ENCODE measurements around the gene LCLAT1. TPM values are rescaled to one million over a fixed set of nuclear protein-coding genes. Genes with fewer than 3 reads are reported as not detected.

LCLAT1 gene
- total RNA-seq, 1 donor from 2014 or later = 27.7 TPM

GRCh38 chr2:30516166-30516565, 69.1 kb downstream of the LCLAT1 start:
- Mint-ChIP-seq H3K4me3 (no peak overlapping the region), H3K9me3 (peaks cover 12% of the 10 kb centered on the region), H3K27ac (ENCODE audit: unreplicated experiment) (peak overlapping the region; percentile 47), H3K4me1 (peaks cover 23% of the 10 kb centered on the region), H3K27me3 (ENCODE audit: low read depth) (no peaks in the 10 kb centered on the region), H3K36me3 (ENCODE audit: low read depth) (peaks cover 22% of the 10 kb centered on the region)
- TF ChIP-seq CTCF (conservative IDR thresholded peaks at IDR 0.05) = no peak
- DNase-seq (ENCODE audit: low read depth, low spot score) = no peak

- Mint-ChIP-seq H3K36me3 (ENCODE audit: low read depth) (peaks cover 27% of the 10 kb centered on the region), H3K4me3 (no peak overlapping the region), H3K9me3 (peaks cover 16% of the 10 kb centered on the region), H3K27ac (ENCODE audit: unreplicated experiment) (no peak overlapping the region), H3K4me1 (no peaks in the 10 kb centered on the region), H3K27me3 (ENCODE audit: low read depth) (no peaks in the 10 kb centered on the region)
- no peak for DNase-seq (ENCODE audit: low read depth, low spot score)
- no peak for TF ChIP-seq CTCF (conservative IDR thresholded peaks at IDR 0.05)
Measured at GRCh38 chr2:30519796-30520195, 72.8 kb downstream of the LCLAT1 start.

GRCh38 chr2:30522421-30522820, 75.4 kb downstream of the LCLAT1 start:
- Mint-ChIP-seq H3K27ac (ENCODE audit: unreplicated experiment) (no peak overlapping the region), H3K36me3 (ENCODE audit: low read depth) (peaks cover 34% of the 10 kb centered on the region), H3K9me3 (peaks cover 16% of the 10 kb centered on the region), H3K27me3 (ENCODE audit: low read depth) (no peaks in the 10 kb centered on the region), H3K4me3 (no peak overlapping the region), H3K4me1 (no peaks in the 10 kb centered on the region)
- DNase-seq (ENCODE audit: low read depth, low spot score) = no peak
- TF ChIP-seq CTCF (conservative IDR thresholded peaks at IDR 0.05) = no peak

GRCh38 chr2:30527411-30527810, 80.4 kb downstream of the LCLAT1 start:
- H3K27me3 Mint-ChIP-seq (ENCODE audit: low read depth) = no peaks in the 10 kb centered on the region
- H3K9me3 Mint-ChIP-seq = no peaks in the 10 kb centered on the region
- peaks cover 8% of the 10 kb centered on the region for H3K4me1 Mint-ChIP-seq
- no peak overlapping the region for H3K27ac Mint-ChIP-seq (ENCODE audit: unreplicated experiment)
- peaks cover 12% of the 10 kb centered on the region for H3K36me3 Mint-ChIP-seq (ENCODE audit: low read depth)
- no peak for DNase-seq (ENCODE audit: low read depth, low spot score)
- H3K4me3 Mint-ChIP-seq = no peak overlapping the region
- TF ChIP-seq CTCF (conservative IDR thresholded peaks at IDR 0.05) = no peak

- no peak for TF ChIP-seq CTCF (conservative IDR thresholded peaks at IDR 0.05)
- H3K27me3 Mint-ChIP-seq (ENCODE audit: low read depth) = no peaks in the 10 kb centered on the region
- DNase-seq (ENCODE audit: low read depth, low spot score) = no peak
- H3K4me3 Mint-ChIP-seq = no peak overlapping the region
- no peaks in the 10 kb centered on the region for H3K9me3 Mint-ChIP-seq
- peaks cover 8% of the 10 kb centered on the region for H3K4me1 Mint-ChIP-seq
- H3K27ac Mint-ChIP-seq (ENCODE audit: unreplicated experiment) = no peak overlapping the region
- H3K36me3 Mint-ChIP-seq (ENCODE audit: low read depth) = peaks cover 12% of the 10 kb centered on the region
Measured at GRCh38 chr2:30527859-30528258, 80.8 kb downstream of the LCLAT1 start.

GRCh38 chr2:30530346-30530745, 83.3 kb downstream of the LCLAT1 start:
- no peaks in the 10 kb centered on the region for H3K27me3 Mint-ChIP-seq (ENCODE audit: low read depth)
- TF ChIP-seq CTCF (conservative IDR thresholded peaks at IDR 0.05) = no peak
- peaks cover 8% of the 10 kb centered on the region for H3K4me1 Mint-ChIP-seq
- no peak for DNase-seq (ENCODE audit: low read depth, low spot score)
- H3K27ac Mint-ChIP-seq (ENCODE audit: unreplicated experiment) = no peak overlapping the region
- H3K36me3 Mint-ChIP-seq (ENCODE audit: low read depth) = peaks cover 28% of the 10 kb centered on the region
- H3K4me3 Mint-ChIP-seq = no peak overlapping the region
- H3K9me3 Mint-ChIP-seq = peaks cover 6% of the 10 kb centered on the region
